Lower lobe of right lung (tissue), 2 donors: ENCODE results near the gene CLDND1. TPM values are rescaled to one million over a fixed set of nuclear protein-coding genes. Genes with fewer than 3 reads are reported as not detected.
"Not testable (repeated sequence)": the region's sequence is repeated elsewhere in the genome, so short reads cannot be mapped to it uniquely, and the experiment has no call there.

Experiments used
- ATAC-seq, 2 donors: fragments of 200-7000 bp; cut with Tn5 transposase; one replicate each; pipeline ENCODE4 v1.9.1; 2020 to 2022; ENCODE audit warnings: mild to moderate bottlenecking in 2 of 2, moderate library complexity in 2 of 2
- DNase-seq: peaks from one replicate; pipeline ENCODE4 v3.0.0-alpha.2; 2020
- H3K27ac ChIP-seq: fragments of 200-600 bp; one replicate; pipeline ENCODE4 v1.8.0; 2022
- H3K27me3 ChIP-seq: fragments of 200-600 bp; one replicate; pipeline ENCODE4 v1.8.0; 2022; ENCODE audit warnings: low read depth
- H3K36me3 ChIP-seq: fragments of 200-600 bp; one replicate; pipeline ENCODE4 v1.8.0; 2022; ENCODE audit warnings: mild to moderate bottlenecking
- H3K4me1 ChIP-seq: fragments of 200-600 bp; one replicate; pipeline ENCODE4 v1.8.0; 2022
- H3K4me3 ChIP-seq: fragments of 200-600 bp; one replicate; pipeline ENCODE4 v1.8.0; 2022; ENCODE audit warnings: mild to moderate bottlenecking
- H3K9me3 ChIP-seq: fragments of 200-600 bp; one replicate; pipeline ENCODE4 v1.8.0; 2022
- intact Hi-C: fragments of 100-400 bp; cut with DNase I; formaldehyde crosslinking; loops from one replicate; pipeline ENCODE4 v1.11.0; 2022
- total RNA-seq: library from RNA; stranded (reverse); fragmentation: NEBNext Ultra II Directional; extraction: Animal tissue kit (Norgen Biotek cat#: 25700); gene quantifications from one replicate; pipeline ENCODE4 v1.2.1, GENCODE V29; 2021
- TF ChIP-seq, protein P1 (sequence below): fragments of 200-600 bp; IDR thresholded peaks from one replicate; pipeline ENCODE4 v1.8.0; 2022; ENCODE audit warnings: antibody characterized with exemption, mild to moderate bottlenecking
- donor health status: DM: no; HTN: yes; CAD: no; lungs with severe emphysema.

The CLDND1 gene
- total RNA-seq, 1 donor from 2014 or later = 91.2 TPM

DNA sequence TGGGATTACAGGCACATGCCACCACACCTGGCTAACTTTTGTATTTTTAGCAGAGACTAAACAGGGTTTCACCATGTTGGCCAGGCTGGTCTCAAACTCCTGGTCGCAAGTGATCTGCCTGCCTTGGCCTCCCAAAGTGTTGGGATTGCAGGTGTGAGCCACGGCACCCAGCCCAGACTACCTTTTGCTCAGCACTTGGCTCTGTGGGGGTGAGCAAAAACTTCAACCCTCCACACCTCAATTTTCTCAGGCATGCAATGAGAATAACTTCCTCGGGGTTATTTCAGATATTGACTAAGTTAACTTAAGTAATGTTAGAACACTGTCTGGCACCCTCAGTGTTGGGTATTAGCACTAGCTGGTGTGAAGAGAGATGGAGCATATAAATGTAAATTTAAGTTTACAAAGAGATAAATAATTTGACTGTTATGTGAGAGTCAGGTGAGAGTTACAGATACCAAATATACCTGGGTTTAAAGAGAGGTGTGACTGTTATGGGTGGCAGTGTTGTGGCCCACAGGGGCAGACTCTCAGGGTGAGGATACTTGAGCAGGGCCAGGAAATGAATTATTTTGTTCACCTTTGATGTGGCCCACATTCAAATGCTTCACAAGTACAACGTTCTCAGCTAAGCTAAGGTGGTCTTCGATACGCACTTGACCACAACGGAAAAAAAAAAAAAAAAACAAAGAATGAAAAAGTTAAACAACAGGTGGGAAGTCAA lies 41.7 kb upstream of the CLDND1 start:
- ATAC-seq = peak; percentile 35 to 51
- peak overlapping the region; percentile 9 for H3K27ac ChIP-seq
- TF ChIP-seq, protein P1, sequence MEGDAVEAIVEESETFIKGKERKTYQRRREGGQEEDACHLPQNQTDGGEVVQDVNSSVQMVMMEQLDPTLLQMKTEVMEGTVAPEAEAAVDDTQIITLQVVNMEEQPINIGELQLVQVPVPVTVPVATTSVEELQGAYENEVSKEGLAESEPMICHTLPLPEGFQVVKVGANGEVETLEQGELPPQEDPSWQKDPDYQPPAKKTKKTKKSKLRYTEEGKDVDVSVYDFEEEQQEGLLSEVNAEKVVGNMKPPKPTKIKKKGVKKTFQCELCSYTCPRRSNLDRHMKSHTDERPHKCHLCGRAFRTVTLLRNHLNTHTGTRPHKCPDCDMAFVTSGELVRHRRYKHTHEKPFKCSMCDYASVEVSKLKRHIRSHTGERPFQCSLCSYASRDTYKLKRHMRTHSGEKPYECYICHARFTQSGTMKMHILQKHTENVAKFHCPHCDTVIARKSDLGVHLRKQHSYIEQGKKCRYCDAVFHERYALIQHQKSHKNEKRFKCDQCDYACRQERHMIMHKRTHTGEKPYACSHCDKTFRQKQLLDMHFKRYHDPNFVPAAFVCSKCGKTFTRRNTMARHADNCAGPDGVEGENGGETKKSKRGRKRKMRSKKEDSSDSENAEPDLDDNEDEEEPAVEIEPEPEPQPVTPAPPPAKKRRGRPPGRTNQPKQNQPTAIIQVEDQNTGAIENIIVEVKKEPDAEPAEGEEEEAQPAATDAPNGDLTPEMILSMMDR = no peak
- no peaks in the 10 kb centered on the region for H3K9me3 ChIP-seq
- intact Hi-C loops = no loop called here
- no peaks in the 10 kb centered on the region for H3K4me1 ChIP-seq
- H3K36me3 ChIP-seq = no peaks in the 10 kb centered on the region
- no peaks in the 10 kb centered on the region for H3K27me3 ChIP-seq
- H3K4me3 ChIP-seq = no peak overlapping the region
- no peak for DNase-seq

- Histone ChIP-seq H3K4me3 (no peak overlapping the region), H3K4me1 (no peaks in the 10 kb centered on the region), H3K9me3 (no peaks in the 10 kb centered on the region), H3K27ac (peak overlapping the region; percentile 9), H3K27me3 (no peaks in the 10 kb centered on the region), H3K36me3 (no peaks in the 10 kb centered on the region)
- ATAC-seq = peak in 1 of 2 donors; percentile 27
- intact Hi-C loops = no loop called here
- DNase-seq = no peak
- TF ChIP-seq, protein P1 = no peak
Measured at GRCh38 chr3:98563661-98564281, 41.1 kb upstream of the CLDND1 start.

DNA sequence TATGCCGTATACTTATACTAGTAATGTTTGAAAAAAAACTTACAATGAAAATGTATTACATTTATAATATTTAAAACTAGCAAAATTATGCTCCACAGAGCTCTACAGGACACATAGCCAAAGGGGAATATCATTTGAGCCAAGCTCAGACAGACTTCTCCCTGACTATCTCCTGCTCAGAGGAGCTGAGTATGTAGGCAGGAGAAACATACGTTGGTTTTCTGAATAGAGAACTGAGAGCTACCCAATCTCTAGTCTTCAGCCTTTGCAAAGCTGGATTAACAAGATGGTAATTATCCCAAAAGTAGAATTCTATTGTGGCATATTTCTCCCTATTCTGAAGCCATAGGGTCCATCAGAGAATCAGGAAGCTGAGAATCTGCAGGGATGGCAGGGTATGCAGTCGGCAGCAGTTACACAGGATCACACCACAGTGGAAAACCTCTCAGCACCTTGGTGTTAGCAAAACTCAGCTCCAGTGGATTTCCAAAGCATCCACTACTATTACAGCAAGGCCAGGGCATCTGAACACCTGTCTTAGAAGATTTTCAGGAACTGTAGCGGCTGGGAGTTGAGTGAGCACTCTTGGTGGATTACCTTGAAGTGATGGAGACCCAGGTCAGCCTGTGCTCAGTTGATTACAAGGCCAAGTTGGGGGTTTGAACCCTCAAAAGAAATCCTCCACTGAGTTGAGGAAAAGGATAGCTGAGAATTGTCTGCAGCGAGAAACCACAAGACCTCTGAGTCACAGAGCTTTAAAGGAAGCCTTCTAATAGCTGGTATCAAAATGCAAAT lies 39.2 kb upstream of the CLDND1 start:
- intact Hi-C loops = no loop called here
- H3K4me1 ChIP-seq = no peaks in the 10 kb centered on the region
- no peaks in the 10 kb centered on the region for H3K9me3 ChIP-seq
- H3K36me3 ChIP-seq = no peaks in the 10 kb centered on the region
- no peak for DNase-seq
- H3K27me3 ChIP-seq = no peaks in the 10 kb centered on the region
- TF ChIP-seq, protein P1 = no peak
- no peak overlapping the region for H3K27ac ChIP-seq
- no peak overlapping the region for H3K4me3 ChIP-seq
- no peak for ATAC-seq

GRCh38 chr3:98560911-98561310 lies 38.2 kb upstream of the CLDND1 start:
- no peaks in the 10 kb centered on the region for H3K36me3 ChIP-seq
- ATAC-seq (no peak), DNase-seq (no peak)
- no peaks in the 10 kb centered on the region for H3K27me3 ChIP-seq
- intact Hi-C loops = no loop called here
- H3K27ac ChIP-seq = no peak overlapping the region
- TF ChIP-seq, protein P1 = no peak
- H3K4me3 ChIP-seq = no peak overlapping the region
- H3K9me3 ChIP-seq = no peaks in the 10 kb centered on the region
- H3K4me1 ChIP-seq = no peaks in the 10 kb centered on the region

DNA sequence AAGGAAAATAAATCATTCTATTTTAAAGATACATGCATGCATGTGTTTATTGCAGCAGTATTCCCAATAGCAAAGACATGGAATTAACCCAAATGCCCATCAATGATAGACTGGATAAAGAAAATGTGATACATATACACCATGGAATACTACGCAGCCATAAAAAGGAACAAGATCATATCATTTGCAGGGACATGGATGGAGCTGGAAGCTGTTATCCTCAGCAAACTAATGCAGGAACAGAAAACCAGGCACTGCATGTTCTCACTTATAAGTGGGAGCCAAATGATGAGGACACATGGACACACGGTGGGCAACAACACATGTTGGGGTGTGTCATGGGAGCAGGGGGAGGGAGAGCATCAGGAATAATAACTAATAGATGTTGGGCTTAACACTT lies 37.1 kb upstream of the CLDND1 start:
- H3K4me1 ChIP-seq, H3K27ac ChIP-seq, intact Hi-C loops, H3K36me3 ChIP-seq, H3K9me3 ChIP-seq, ATAC-seq, H3K4me3 ChIP-seq, DNase-seq, H3K27me3 ChIP-seq: not testable (repeated sequence)
